M059J (cell line): ENCODE data around the gene ANKRD13D. TPM values are rescaled to one million over a fixed set of nuclear protein-coding genes. Genes with fewer than 3 reads are reported as not detected.

ENCODE experiments used
- DNase-seq: peaks from one replicate; pipeline ENCODE4 v3.0.0-alpha.2; 2012; ENCODE audit warnings: low read depth
- total RNA-seq: library from RNA; depleted of rRNA; stranded (reverse); fragments of >200 nt; shearing (Covaris generic); gene quantifications from 2 replicates; pipeline ENCODE4 v1.2.3, GENCODE V29; 2014

The ANKRD13D gene
- total RNA-seq, 1 experiment from 2014 or later: 14.9 TPM

DNA sequence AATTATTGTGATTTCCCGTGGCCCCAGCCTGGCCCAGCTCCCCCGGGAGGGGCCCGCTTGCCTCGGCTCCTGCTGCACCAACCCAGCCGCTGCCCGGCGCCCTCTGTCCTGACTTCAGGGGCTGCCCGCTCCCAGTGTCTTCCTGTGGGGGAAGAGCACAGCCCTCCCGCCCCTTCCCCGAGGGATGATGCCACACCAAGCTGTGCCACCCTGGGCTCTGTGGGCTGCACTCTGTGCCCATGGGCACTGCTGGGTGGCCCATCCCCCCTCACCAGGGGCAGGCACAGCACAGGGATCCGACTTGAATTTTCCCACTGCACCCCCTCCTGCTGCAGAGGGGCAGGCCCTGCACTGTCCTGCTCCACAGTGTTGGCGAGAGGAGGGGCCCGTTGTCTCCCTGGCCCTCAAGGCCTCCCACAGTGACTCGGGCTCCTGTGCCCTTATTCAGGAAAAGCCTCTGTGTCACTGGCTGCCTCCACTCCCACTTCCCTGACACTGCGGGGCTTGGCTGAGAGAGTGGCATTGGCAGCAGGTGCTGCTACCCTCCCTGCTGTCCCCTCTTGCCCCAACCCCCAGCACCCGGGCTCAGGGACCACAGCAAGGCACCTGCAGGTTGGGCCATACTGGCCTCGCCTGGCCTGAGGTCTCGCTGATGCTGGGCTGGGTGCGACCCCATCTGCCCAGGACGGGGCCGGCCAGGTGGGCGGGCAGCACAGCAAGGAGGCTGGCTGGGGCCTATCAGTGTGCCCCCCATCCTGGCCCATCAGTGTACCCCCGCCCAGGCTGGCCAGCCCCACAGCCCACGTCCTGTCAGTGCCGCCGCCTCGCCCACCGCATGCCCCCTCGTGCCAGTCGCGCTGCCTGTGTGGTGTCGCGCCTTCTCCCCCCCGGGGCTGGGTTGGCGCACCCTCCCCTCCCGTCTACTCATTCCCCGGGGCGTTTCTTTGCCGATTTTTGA is 3.3 kb upstream of the ANKRD13D start:
- no peak for DNase-seq

DNA sequence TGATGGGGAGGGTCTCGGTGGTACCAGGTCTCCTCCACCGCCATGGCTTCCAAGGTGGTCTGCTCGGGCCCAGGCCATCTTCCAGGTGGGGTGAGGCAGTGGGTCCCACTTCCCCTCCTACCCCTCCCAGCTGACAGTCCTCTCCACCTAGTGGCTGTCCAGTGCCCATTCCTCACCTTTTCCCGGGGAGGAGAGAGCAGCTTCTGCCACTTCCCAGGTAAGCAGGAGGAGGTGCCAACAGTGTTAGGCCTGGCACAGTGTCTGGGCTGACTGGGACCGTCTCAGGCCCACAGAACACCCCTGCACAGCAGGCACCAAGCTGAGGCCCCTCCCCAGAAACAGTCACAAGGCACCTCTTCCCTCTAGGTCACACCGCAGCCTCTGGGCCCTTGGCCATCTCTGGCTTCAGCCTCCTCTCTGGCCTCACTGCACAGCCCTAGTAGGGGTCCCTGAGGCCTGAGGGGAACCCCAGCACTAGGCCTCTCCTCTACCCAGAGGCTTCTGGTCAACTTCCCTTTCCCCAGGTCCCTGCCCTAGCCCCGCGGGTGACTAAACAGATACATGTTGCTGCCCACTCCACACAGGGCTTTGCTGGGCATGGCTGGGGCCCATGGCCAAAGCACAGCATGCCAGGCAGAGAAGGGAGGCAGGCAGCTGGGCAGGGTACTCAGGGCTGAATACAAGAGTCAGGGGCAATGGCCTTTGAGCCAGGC is 2.3 kb upstream of the ANKRD13D start:
- no peak for DNase-seq

DNA sequence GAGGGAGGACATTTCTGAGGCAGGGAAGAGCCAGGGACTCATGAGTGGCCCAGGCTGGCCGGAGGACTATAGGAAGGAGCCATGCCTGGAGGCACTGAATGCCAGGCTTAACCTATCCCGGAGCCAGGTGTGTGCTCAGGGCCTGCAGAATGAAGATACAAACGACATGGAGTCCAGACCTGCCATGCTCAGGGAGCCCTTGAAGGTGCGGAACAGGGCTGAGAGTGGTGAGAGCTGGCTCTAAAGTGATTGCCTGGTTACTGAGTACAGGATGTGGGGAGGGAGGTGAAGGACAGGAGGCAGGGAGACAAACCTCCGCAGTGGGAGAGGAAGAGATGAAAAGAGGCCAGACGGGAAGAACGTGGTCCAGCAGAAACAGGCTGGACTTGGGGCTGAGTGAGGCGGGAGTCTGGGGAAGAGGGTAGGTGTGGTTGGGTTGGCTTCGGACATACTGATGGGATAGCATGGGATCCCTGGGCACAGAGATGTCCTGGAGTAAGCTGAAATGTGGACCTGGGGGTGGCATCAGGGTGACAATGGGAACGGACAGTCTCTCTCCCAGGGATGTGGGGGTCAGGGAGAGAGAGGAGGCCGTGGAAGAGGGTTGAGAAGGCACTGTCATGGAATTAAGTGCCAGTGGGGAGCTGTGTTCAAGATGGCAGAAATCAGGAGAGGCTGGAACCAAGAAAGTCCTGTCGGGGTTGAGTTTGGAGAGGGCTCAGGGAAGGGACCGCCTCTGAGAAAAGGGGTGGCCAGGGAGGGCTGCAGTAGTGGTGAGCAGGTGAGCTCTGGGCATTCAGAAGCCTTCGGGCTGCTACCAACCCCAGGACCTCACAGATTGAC is 1.5 kb upstream of the ANKRD13D start:
- DNase-seq: no peak

DNA sequence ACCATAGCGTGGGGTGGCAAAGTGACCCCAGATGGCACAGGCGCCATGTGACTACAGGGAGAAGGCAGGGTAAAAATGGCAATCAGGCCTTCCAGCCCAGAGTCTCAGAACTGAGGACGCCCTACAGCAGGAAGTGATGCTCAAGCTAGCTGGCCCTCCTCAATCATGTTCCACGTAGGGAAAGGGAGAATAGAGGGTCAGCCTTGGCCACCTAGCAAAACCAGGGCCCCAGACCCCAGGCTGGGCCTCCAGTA is 978 bp upstream of the ANKRD13D start:
- DNase-seq: no peak

DNA sequence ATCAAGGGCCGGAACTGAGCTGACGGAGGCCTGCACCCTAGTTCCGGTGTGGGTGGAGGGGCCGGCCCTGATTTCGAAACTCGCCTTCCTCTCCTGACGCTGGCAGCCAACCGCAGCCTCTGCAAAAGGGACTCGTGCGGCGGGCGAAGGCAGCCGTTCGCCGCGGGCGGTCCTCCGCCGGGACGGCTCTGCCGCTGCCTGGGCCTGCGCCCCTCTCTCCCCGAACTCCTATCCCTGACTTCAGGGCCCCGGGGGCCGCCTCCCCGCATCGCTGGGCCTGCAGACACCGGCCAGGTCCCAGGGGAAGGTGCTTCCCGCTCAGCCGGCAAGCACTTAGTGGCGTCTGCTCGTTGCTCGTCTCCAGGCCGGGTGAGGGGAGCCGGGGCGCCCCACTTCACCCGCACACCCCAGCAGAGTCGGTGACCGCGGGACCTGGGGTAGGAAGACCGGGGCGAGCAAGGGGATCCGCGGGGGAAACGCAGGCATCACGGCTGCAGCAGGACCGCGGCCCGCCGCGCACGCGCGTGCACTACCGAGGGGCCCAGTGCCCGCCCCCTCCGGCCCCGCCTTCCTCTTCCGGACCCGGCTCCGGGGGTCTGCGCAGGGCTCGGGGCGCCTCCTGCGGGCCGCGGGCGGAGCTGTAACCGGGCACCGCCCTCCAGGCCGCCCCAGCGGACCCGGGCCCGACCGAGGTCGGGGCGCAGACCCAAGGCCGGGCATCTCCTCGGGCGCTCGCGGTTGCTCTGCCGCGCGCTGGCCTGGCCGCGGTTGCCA is 464 bp upstream of the ANKRD13D start:
- DNase-seq: peak; percentile 85

DNA sequence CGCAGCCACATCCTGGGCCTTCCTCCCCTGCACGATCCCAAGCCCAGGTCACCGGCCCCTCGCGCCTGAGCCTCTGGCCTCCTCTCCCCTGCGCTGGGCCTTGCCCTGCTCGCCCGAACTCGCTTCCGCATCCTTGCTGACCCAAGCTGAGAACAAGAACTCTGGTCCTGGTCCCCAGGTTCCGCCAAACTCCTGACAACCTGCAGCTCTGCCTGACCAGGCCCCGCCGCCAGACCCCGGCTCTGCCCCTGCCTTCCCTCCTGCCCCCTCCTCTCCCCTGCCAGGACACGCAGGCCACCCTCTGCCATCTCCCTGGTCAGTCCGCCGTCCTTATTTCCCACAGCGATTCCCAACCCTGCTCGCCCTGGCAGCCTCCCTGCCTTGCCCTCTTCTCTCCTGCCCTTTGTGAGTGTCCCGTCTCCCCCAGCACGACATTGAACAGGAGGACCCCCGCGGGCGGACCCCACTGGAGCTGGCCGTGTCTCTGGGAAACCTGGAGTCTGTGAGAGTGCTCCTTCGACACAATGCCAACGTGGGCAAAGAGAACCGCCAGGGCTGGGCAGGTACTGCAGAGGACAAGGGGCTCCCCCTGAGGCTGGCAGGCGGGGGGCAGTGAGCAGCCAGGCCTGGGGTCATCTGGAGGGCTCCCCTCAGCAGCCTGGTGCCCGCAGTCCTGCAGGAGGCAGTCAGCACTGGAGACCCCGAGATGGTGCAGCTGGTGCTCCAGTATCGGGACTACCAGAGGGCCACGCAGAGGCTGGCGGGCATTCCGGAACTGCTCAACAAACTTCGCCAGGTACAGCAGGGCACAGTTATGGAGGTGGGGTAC is 762 bp downstream of the ANKRD13D start:
- DNase-seq: no peak

DNA sequence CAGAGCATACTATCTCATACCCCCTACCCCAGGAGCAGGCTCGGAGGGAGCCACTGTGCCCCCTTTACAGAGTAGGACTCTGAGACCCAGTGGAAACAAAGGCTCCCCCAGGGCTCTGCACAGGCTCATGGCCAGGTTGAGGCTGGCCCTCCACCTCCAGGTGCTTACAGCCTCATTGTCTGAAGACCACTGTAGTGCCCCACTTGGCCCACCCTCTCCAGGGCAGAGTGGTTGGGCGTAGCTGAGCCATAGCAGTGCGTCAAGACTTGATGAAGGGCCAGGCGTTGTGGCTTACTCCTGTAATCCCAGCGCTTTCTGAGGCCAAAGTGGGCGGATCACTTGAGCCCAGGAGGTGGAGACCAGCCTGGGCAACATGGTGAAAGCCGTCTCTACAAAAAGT is 1.7 kb downstream of the ANKRD13D start:
- DNase-seq: no peak

DNA sequence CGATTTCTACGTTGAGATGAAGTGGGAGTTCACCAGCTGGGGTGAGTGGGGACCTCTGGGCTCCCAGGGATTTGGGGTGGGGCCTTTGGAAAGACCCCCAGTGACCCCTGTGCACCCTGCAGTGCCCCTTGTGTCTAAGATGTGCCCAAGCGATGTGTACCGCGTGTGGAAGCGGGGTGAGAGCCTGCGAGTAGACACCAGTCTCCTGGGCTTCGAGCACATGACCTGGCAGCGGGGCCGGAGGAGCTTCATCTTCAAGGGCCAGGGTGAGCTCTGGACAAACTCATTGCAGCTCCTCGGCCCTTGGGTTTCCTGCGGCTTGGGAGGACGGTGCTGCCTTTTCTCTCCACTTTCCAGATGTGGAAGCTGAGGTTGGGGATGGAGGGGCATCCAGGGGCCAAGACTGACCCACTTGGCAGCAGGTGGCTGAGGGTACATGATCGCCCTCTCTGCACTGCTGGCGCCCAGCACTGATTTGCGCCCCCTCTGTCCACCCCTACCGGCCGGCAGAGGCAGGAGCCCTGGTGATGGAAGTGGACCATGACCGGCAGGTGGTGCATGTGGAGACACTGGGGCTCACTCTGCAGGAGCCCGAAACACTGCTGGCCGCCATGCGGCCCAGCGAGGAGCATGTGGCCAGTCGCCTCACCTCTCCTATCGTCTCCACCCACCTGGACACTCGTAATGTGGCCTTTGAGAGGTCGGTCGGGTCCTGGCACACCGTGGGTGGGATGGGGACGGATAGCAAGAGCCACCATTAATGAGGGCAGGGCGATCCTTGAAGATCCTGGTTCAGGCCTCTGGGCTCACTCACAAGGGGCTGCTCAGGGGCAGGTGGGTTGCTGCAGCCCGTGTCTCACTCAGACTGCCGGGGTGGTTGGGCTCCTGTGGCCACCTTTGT is 2.6 kb downstream of the ANKRD13D start:
- DNase-seq: no peak

DNA sequence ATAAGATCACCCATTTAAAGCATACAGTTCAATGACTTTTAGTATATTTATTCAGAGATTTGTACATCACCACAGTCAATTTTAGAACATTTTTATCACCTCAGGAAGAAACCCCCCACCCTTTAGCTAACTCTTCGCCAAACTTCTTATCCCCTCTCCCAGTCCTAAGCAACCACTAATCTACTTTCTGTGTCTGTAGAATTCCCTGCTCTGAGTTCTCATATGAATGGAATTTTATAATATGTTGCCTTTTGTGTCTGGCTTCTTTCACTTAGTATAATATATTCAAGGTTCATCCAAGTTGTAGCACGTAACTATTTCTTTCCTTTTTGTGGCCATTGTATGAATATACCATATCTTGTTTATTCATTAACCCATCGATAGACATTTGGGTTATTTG is 3.6 kb downstream of the ANKRD13D start:
- DNase-seq: no peak

DNA sequence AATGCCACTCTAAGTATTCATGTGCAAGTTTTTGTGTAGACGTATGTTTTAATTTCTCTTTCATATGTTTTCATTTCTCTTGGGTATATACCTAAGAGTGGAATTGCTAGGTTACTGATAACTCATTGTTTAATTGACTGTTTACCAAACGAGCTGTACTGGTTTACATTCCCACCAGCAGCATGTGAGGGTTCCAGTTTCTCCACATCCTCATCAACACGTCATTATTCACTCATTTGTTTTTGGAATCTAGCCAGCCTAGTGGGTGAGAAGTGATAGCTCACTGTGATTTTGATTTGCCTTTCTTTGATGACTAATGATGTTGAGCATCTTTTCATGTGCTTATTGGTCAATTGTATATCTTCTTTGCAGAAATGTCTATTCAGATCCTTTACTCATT is 4.0 kb downstream of the ANKRD13D start:
- DNase-seq: peak; percentile 82

DNA sequence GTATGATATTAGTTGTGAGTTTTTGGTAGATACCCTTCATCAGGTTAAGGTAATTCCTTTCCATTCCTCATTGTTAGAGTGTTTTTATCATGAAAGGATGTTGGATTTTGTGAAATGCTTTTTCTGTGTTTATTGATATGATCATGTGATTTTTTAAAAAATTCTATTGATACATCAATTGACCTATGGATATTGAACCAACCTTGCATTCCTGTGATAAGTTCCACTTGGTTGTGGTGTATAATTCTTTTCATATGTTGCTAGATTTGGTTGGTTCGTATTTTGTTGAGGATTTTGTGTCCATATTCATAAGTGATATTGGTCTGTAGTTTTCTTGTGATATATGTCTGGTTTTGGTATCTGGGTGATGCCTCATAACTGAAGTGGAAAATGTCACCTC is 6.7 kb downstream of the ANKRD13D start:
- DNase-seq: no peak

DNA sequence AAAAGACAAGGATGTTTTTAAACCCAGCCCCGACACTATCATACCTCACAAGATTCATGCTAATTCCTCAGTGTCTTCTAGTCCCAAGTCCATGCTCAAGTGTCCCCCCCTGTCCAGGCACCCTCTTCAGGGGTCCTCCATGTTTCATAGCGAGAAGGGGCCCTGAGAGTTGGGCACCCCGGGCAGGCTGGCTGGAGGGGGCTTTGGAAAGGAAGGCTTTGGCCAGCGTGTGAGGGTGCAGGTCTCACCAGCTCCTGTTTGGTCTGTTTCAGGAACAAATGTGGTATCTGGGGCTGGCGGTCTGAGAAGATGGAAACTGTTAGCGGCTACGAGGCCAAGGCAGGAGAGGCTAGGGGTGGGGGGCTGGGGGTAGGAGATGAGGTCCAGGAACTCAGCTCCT is 9.7 kb downstream of the ANKRD13D start:
- DNase-seq: no peak

DNA sequence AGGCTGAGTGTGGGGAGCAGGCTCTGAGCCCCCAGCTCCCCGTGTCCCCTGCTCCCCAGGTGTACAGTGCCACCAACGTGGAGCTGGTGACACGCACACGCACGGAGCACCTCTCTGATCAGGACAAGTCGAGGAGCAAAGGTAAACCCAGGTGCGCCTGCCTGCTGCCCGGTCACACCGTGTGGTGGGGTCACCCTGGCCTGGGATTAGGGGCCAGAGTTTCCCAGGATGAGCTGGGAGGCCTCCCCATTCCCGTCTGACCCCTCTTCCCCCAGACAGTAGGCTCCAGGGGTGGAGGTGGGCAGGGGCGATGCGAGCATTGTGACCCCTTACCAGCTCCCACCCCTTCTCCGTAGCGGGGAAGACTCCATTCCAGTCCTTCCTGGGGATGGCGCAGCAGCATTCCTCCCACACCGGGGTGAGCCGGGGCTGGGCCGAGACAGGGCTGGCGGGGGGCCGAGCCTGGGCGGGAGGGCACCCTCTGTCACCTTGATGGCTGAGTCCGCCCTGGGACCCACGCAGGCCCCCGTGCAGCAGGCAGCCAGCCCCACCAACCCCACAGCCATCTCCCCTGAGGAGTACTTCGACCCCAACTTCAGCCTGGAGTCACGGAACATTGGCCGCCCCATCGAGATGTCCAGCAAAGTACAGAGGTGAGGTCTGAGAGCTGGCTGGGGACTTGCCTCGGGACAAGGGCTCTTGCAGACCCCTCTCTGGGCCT is 10.5 kb downstream of the ANKRD13D start:
- no peak for DNase-seq

DNA sequence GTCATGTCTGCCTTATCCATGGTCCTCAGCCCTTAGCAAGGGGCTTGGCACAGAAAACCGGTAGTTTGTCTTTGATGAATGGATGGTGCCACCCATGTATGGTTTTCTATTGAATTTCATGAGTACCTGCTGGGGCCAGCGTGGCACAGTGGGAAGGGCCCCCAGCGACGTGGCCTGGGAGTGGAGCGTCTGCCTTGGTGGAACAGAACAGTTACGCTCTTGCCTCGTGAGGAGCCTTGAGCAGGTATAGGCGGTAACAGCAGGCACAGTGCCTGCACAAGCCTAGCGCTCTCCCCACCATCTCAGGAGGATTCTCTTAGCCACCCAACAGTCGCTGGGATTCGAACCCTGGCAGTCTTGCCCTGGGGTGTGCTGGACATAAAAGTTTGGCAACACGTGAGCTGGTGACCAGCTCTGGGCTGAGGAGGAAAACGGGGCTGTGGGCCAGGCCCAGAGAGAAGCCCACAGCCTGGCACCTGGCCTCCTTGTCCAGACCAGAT is 11.2 kb downstream of the ANKRD13D start:
- no peak for DNase-seq

DNA sequence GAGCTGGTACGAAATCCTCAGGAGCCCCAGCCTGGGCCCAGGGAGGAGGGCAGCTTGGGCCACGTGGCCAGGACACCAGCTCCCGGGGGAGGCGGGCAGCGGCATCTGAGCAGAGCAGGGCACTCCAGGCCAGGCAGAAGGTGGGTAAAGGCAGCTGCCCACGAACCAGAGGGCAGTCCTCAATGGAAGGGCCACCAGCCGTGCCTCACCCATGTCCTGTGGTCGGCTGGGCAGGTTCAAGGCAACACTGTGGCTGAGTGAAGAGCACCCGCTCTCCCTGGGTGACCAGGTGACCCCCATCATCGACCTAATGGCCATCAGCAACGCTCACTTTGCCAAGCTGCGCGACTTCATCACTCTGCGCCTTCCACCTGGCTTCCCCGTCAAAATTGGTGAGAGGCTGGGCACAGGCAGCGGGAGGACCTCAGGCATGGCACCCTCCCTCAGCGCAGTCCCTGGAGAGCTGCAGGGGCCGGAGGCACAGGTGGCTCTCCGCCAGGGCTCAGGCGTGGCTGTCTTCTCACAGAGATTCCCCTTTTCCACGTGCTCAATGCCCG is 11.7 kb downstream of the ANKRD13D start:
- DNase-seq: no peak

DNA sequence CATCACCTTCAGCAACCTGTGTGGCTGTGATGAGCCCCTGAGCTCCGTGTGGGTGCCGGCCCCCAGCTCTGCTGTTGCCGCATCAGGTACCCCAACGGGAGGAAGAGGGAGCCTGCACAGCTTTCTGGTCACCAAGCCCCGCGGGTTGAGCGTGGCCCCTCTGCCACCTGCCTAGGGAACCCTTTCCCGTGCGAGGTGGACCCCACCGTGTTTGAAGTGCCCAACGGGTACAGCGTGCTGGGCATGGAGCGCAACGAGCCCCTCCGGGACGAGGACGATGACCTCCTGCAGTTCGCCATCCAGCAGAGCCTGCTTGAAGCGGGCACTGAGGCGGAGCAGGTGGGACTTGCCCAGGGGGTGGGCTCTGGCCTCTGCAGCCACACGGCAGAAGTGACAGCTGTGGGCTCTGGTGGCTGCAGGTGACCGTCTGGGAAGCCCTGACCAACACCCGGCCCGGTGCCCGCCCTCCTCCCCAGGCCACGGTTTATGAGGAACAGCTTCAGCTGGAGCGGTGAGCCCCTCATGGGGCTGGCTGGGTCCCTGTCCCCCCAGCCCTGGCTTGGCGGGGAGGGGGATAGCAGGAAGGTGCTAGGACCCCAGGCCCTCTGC is 12.3 kb downstream of the ANKRD13D start:
- no peak for DNase-seq

DNA sequence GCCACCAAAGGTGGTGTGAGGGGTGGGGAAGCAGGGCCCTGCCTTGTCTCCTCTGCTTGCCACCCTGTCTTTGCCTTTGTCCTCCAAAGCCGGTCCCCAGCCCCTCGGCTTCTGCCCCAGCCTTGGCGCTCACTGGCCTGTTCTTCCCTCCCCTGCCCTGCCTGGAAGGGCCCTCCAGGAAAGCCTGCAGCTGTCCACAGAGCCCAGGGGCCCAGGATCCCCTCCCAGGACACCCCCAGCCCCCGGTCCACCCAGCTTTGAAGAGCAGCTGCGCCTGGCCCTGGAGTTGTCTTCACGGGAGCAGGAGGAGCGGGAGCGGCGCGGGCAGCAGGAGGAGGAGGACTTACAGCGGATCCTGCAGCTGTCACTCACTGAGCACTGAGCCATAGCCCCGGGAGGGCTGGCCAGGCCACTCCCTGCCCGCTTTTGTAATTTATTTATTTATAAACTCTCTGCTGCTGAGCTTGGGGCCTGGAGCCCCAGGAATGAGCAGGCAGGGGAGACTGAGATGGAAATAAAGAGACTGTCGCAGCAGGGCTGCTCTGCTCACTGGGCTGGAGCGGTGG is 12.9 kb downstream of the ANKRD13D start:
- peak; percentile 47 for DNase-seq
